Measurements from ENCODE around the gene TMEM74B. TPM values are rescaled to one million over a fixed set of nuclear protein-coding genes. Genes with fewer than 3 reads are reported as not detected.
"Not testable (repeated sequence)": the region's sequence is repeated elsewhere in the genome, so short reads cannot be mapped to it uniquely, and the experiment has no call there.

TMEM74B gene
- polyA plus RNA-seq (ENCODE audit: insufficient read length in 4 of 4), result 1 to 10 TPM; 1.5 to 5.5 (median 3.7) TPM

- no peak for DNase-seq (ENCODE audit: low read depth in 4 of 4, low spot score in 2 of 4)
Measured at GRCh38 chr20:1184638-1185315, at the start of gene TMEM74B. TMEM74B (minus strand) TSS chr20:1184981; CDS start chr20:1183801, 1,180 bp downstream.

GRCh38 chr20:1232286-1233111 lies 47.7 kb upstream of the TMEM74B start:
- no peak for DNase-seq (ENCODE audit: low read depth in 4 of 4, low spot score in 2 of 4)

DNA sequence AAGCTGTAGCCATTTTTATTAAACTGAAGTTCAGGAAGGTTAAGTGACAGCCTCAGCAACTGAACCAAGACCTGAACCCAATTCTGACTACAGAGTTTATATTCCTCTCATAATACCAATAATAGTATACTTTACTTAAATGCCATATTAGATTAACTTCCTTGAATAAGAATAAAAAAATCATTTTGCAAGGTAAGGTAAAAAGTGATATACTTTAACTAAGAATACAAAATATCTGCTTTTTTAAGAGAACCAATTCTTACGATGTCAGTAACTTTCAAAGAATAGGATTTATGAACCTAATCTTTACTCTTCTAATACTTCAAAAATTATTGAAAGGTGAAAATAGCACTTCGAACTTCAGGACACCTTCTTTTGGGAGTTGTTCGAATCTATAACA lies 44.8 kb upstream of the TMEM74B start:
- DNase-seq (ENCODE audit: low read depth in 4 of 4, low spot score in 2 of 4), result no peak

DNA sequence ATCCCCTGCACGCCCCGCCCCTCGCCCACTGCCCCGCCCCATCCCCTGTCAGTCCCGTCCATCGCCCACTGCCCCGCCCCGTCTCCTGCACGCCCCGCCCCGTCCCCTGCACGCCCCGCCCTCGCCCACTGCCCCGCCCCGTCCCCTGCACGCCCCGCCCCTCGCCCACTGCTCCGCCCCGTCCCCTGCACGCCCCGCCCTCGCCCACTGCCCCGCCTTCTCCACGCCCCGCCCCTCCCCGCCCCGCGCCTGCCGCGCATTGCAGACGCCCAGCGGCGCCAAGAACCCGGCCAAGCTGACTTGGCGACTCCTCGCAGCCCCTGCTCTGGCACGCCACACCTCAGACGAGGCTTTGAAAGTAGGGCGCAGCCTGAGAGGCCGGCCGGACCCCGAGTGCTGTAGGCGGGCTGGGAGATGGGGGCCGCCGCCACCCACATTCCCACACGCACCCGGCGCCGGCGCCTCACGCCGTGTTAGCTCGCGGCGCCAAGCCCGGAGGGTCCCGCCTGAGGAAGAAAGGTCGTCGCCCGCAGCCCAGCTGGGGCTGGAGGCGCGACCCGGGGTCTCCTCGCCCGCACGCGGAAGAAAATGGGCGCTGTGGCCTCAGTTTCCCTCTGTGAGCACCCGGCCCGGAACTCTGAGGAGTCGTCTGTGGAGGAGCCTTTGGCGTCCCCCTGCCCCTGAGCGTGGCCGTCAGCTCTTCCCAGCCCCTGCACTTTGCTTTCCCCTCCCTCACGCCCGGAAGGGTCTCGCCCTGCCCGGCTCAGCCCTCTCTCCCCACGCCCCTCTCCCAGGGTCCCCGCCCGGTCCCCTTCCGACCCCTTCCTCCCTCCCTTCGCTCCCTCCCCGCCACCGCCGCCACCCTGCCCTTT lies 41.2 kb upstream of the TMEM74B start, which contains the start of gene RAD21L1:
Gene RAD21L1, plus strand, starts transcription at position 262 of the 872 bp plus-strand sequence. CDS start 2,410 bp downstream, outside the sequence.
- peak in 1 of 4 donors; percentile 19 for DNase-seq (ENCODE audit: low read depth in 4 of 4, low spot score in 2 of 4)

DNA sequence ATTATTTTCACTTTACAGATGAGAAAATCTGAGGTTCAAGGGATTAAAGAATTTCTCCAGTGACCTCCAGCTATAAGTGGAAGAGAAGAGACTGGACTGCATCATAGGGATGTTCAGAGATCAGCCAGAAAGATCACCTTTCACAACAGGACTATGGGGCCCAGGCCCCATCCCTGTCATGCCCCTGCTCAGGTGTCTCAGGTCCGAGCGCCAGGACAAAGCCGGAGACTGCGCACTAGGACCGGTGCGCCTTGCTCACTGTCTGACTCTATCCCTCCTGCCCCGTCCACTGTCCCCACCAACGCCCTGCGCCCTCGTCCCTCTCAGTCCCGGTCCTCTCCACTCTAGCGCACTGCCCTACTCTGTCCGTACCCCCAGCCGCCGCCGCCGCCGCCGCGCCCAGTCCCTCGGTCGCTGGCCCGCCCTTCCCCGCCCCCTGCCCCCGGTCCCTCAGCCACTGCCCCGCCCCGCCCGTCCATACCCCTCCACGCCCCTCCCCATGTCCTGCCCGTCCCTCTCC lies 40.5 kb upstream of the TMEM74B start:
- no peak for DNase-seq (ENCODE audit: low read depth in 4 of 4, low spot score in 2 of 4)

GRCh38 chr20:1224205-1224890 lies 39.6 kb upstream of the TMEM74B start:
- no peak for DNase-seq (ENCODE audit: low read depth in 4 of 4, low spot score in 2 of 4)

DNA sequence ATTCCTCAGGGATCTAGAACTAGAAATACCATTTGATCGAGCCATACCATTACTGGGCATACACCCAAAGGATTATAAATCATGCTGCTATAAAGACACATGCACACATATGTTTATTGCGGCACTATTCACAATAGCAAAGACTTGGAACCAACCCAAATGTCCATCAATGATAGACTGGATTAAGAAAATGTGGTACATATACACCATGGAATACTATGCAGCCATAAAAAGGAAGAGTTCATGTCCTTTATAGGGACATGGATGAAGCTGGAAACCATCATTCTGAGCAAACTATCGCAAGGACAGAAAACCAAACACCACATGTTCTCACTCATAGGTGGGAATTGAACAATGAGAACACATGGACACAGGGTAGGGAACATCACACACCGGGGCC lies 38.0 kb upstream of the TMEM74B start:
- not testable (repeated sequence) for DNase-seq (ENCODE audit: low read depth in 4 of 4, low spot score in 2 of 4)

DNA sequence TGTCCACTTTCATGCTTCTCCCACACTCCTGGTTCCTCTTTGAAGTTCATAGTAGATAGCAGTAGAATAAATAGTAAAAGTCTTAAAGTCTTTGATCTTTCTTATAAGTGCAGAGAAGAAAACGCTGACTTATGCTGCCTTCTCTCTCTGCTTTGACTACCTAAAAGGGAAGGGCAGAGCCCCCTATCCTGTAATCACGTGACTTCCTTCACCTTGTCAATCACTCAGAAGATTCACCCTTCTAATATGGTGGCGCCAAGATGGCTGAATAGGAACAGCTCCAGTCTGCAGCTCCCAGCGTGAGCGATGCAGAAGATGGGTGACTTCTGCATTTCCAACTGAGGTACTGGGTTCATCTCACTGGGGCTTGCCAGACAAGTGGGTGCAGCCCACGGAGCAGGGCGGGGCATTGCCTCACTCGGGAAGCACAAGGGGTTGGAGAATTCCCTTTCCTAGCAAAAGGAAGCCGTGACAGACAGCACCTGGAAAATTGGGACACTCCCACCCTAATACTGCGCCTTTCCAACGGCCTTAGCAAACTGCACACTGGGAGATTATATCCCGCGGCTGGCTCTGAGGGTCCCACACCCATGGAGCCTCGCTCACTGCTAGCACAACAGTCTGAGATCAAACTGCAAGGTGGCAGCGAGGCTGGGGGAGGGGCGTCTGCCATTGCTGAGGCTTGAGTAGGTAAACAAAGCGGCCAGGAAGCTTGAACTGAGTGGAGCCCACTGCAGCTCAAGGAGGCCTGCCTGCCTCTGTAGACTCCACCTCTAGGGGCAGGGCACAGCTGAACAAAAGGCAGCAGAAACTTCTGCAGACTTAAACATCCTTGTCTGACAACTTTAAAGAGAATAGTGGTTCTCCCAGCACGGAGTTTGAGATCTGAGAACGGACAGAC lies 32.0 kb upstream of the TMEM74B start:
- DNase-seq (ENCODE audit: low read depth in 4 of 4, low spot score in 2 of 4), result not testable (repeated sequence)

DNA sequence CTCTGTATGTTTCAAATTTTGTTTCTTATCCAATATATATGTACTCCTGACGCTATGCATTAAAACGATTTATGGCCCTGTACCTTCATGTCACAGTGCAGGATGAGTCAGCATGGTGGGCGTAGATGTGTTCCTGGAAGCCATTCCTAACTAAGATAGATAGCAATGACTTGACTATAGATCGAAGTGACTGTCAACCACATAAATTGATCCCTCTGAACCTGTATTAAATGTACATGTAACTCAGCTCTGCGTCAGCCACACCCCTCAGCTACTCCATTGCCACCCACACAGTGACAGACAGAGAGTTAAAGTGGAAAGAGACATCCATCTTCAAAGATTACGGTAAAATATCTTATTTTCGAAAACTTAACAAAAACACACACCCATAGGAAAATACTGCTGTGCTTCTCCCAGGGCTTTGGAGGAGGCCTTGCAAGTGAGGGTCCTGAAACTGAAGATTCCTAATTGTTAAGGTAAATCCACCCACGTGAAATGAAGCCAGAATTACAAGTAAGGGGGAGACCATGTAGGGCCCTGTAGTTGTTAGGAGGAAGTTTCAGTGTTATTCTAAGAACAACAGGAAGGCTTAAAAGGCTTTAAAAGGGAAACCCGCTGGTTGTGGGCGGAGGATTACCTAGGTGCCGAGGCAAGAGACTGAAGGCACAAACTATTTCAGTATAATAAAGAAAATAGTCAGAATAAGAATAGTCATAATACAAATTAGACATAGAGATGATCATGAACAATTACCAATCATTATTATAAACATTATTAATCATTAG lies 30.8 kb upstream of the TMEM74B start:
- no peak for DNase-seq (ENCODE audit: low read depth in 4 of 4, low spot score in 2 of 4)

DNA sequence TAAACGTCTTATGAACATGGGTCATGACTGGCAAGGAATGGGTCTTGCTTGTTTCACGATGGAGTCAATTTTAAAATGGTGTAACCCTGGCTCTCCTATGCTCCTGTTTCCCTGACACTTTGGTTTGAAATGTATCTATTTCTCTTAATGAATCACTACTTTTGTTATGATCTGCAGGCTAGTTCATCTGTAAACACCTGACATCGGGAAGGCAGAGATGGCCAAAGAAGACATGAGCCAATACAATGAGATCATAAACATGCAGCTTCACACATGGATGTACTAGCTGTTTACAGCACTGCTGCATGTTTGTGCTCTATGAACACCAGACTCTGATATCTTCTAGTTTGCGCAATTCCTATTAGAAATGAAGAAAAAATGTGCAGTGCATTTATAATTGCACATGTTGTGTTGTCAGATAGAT lies 30.1 kb upstream of the TMEM74B start:
- no peak for DNase-seq (ENCODE audit: low read depth in 4 of 4, low spot score in 2 of 4)

GRCh38 chr20:1212607-1213396 lies 28.0 kb upstream of the TMEM74B start:
- peak in 2 of 4 donors; percentile 29 to 43 for DNase-seq (ENCODE audit: low read depth in 4 of 4, low spot score in 2 of 4)

- no peak for DNase-seq (ENCODE audit: low read depth in 4 of 4, low spot score in 2 of 4)
Measured at GRCh38 chr20:1212023-1212422, 27.2 kb upstream of the TMEM74B start.

DNA sequence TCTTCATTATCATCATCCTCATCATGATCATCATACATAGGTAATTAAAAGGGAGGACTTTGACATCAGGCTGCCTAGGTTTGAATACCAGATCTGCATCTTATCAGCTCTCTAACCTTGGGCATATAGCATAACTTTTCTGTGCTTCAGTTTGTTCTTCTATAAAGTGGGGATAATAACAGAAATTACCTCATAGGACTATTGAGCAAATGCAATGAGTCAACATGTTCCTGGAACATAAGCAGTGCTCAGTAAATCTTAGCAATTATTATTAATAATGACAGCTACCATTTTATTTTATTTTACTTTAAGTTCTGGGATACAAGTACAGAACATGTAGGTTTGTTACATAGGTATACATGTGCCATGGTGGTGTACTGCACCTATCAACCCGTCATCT lies 25.7 kb upstream of the TMEM74B start:
- DNase-seq (ENCODE audit: low read depth in 4 of 4, low spot score in 2 of 4), result no peak

GRCh38 chr20:1209447-1210387 lies 24.9 kb upstream of the TMEM74B start:
- DNase-seq (ENCODE audit: low read depth in 4 of 4, low spot score in 2 of 4), result no peak

DNA sequence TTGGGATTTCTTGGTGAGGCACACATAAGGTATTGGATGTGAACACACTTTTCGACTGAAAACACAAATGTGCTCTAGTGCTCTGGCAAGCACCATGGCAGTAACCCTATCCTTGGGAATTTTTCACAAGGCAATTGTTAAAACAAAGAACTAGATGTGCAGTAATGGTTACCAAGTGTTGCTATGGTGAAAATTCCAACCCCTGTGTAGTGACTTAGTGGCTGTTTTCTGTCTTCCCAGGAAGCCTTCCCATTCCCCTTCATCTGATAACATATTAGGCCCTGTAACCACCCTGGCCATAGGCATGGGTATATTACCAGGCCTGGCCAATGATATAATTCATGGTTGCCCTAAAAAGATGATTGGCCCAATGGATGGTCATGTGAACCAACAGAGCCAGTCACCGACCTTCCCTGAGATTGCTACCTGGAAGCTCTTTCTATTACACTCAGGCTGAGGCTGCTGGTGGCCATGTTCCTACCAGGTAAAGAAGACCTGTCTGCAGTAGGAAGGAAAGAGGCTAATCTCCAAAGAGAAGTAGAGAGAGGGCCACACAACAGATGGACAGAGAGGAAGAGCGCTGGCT lies 22.6 kb upstream of the TMEM74B start:
- DNase-seq (ENCODE audit: low read depth in 4 of 4, low spot score in 2 of 4), result no peak

Data from left renal cortex interstitium (tissue), 4 donors.